H9 (cell line): ENCODE data around the gene KCTD19. TPM values are rescaled to one million over a fixed set of nuclear protein-coding genes. Genes with fewer than 3 reads are reported as not detected.

Source experiments
- DNase-seq: peaks from one replicate; pipeline ENCODE4 v3.0.0-alpha.2; 2017
- H2AFZ ChIP-seq: one replicate; pipeline ENCODE4 v1.6.1; 2013; ENCODE audit warnings: mild to moderate bottlenecking, low read length, control low read depth, moderate library complexity
- H2AK5ac ChIP-seq: 2 replicates; pipeline ENCODE4 v1.6.1; 2013; ENCODE audit warnings: low read length, control low read depth, mixed read lengths; ENCODE audit not compliant: insufficient read length
- H2BK120ac ChIP-seq: one replicate; pipeline ENCODE4 v1.6.1; 2013; ENCODE audit warnings: low read depth, mild to moderate bottlenecking, low read length, control low read depth, inconsistent platforms; ENCODE audit not compliant: poor library complexity, severe bottlenecking
- H2BK12ac ChIP-seq: 2 replicates; pipeline ENCODE4 v1.6.1; 2013; ENCODE audit warnings: low read length, control low read depth, mixed read lengths, low read depth; ENCODE audit not compliant: insufficient read length
- H2BK15ac ChIP-seq: 2 replicates; pipeline ENCODE4 v1.6.1; 2013; ENCODE audit warnings: low read depth, low read length, control low read depth
- H2BK20ac ChIP-seq: one replicate; pipeline ENCODE4 v1.6.1; 2013; ENCODE audit warnings: low read depth, mild to moderate bottlenecking, low read length, control low read depth, inconsistent platforms; ENCODE audit not compliant: poor library complexity, severe bottlenecking
- H2BK5ac ChIP-seq: 2 replicates; pipeline ENCODE4 v1.6.1; 2013; ENCODE audit warnings: low read length, control low read depth, mixed read lengths; ENCODE audit not compliant: insufficient read length
- H3K14ac ChIP-seq: 2 replicates; pipeline ENCODE4 v1.6.1; 2013; ENCODE audit warnings: low read length, control low read depth; ENCODE audit not compliant: insufficient read depth
- H3K18ac ChIP-seq: 2 replicates; pipeline ENCODE4 v1.6.1; 2013; ENCODE audit warnings: low read depth, mild to moderate bottlenecking, mixed read lengths, low read length, control low read depth; ENCODE audit not compliant: insufficient read length
- H3K23ac ChIP-seq: 2 replicates; pipeline ENCODE4 v1.6.1; 2013; ENCODE audit warnings: low read length, control low read depth, mixed read lengths, low read depth; ENCODE audit not compliant: insufficient read length
- H3K23me2 ChIP-seq: 2 replicates; pipeline ENCODE4 v1.6.1; 2013; ENCODE audit warnings: low read depth, mild to moderate bottlenecking, mixed read lengths, low read length, control low read depth; ENCODE audit not compliant: insufficient read length, poor library complexity, severe bottlenecking
- H3K27ac ChIP-seq: 2 replicates; pipeline ENCODE4 v1.5.1; 2013; ENCODE audit warnings: low read length, control low read depth, mixed read lengths, low read depth; ENCODE audit not compliant: insufficient read length
- H3K27me3 ChIP-seq: 2 replicates; pipeline ENCODE4 v1.6.1; 2013; ENCODE audit warnings: low read length, control low read depth, inconsistent platforms; ENCODE audit not compliant: insufficient read depth
- H3K4ac ChIP-seq: 2 replicates; pipeline ENCODE4 v1.6.1; 2013; ENCODE audit warnings: low read depth, mild to moderate bottlenecking, control low read depth, inconsistent platforms, low read length, moderate library complexity
- H3K4me1 ChIP-seq: 2 replicates; pipeline ENCODE4 v1.6.1; 2013; ENCODE audit warnings: low read length, control low read depth, inconsistent platforms; ENCODE audit not compliant: insufficient read depth
- H3K4me2 ChIP-seq: 2 replicates; pipeline ENCODE4 v1.6.1; 2013; ENCODE audit warnings: low read length, control low read depth, mixed read lengths; ENCODE audit not compliant: insufficient read length, insufficient read depth
- H3K56ac ChIP-seq: 2 replicates; pipeline ENCODE4 v1.6.1; 2013; ENCODE audit warnings: low read depth, mild to moderate bottlenecking, mixed read lengths, low read length, control low read depth; ENCODE audit not compliant: insufficient read length
- H3K79me1 ChIP-seq: 2 replicates; pipeline ENCODE4 v1.6.1; 2013; ENCODE audit warnings: low read depth, mild to moderate bottlenecking, moderate library complexity, low read length, control low read depth, inconsistent platforms; ENCODE audit not compliant: insufficient read depth, poor library complexity, severe bottlenecking
- H3K79me2 ChIP-seq: 2 replicates; pipeline ENCODE4 v1.6.1; 2013; ENCODE audit warnings: low read length, control low read depth, inconsistent platforms; ENCODE audit not compliant: insufficient read depth
- H3K9ac ChIP-seq: 2 replicates; pipeline ENCODE4 v1.6.1; 2013; ENCODE audit warnings: low read length, control low read depth, mixed read lengths; ENCODE audit not compliant: insufficient read length; ENCODE audit errors: extremely low read depth
- H3K9me3 ChIP-seq: one replicate; pipeline ENCODE4 v1.6.1; 2013; ENCODE audit warnings: low read depth, low read length, inconsistent platforms; ENCODE audit not compliant: control insufficient read depth
- H3T11ph ChIP-seq: one replicate; pipeline ENCODE4 v1.6.1; 2013; ENCODE audit warnings: mild to moderate bottlenecking, low read length, control low read depth, inconsistent platforms
- H4K20me1 ChIP-seq: one replicate; pipeline ENCODE4 v1.6.1; 2013; ENCODE audit not compliant: control insufficient read depth, insufficient read length, insufficient read depth
- H4K5ac ChIP-seq: 2 replicates; pipeline ENCODE4 v1.6.1; 2013; ENCODE audit warnings: low read depth, mild to moderate bottlenecking, mixed read lengths, low read length, control low read depth; ENCODE audit not compliant: insufficient read length
- H4K8ac ChIP-seq: replicated peaks from 2 replicates; pipeline ENCODE4 v1.6.1; 2013; ENCODE audit warnings: low read length, control low read depth, mixed read lengths, low read depth; ENCODE audit not compliant: insufficient read length
- H4K91ac ChIP-seq: 2 replicates; pipeline ENCODE4 v1.6.1; 2013; ENCODE audit warnings: low read depth, mild to moderate bottlenecking, moderate library complexity, mixed read lengths, low read length, control low read depth; ENCODE audit not compliant: insufficient read length
- H3K27ac Mint-ChIP-seq, 3 experiments: 2 replicates in 2 of 3; 3 replicates in 1 of 3; pipeline ENCODE4 v1.8.0; 2020 to 2021; ENCODE audit warnings: mixed read lengths in 3 of 3, mild to moderate bottlenecking in 1 of 3, moderate library complexity in 1 of 3
- H3K27me3 Mint-ChIP-seq: 2 replicates; pipeline ENCODE4 v1.8.0; 2021; ENCODE audit warnings: low read depth, mild to moderate bottlenecking, moderate library complexity, mixed read lengths
- H3K36me3 Mint-ChIP-seq, 3 experiments: 2 replicates in 2 of 3; 3 replicates in 1 of 3; pipeline ENCODE4 v1.8.0; 2020 to 2021; ENCODE audit warnings: low read depth in 3 of 3, mixed read lengths in 3 of 3; ENCODE audit not compliant: insufficient read depth in 1 of 3
- H3K4me1 Mint-ChIP-seq, 2 experiments: 2 replicates each; pipeline ENCODE4 v1.8.0; 2020; ENCODE audit warnings: mixed read lengths in 2 of 2
- H3K4me3 Mint-ChIP-seq, 2 experiments: 2 replicates in 1 of 2; 3 replicates in 1 of 2; pipeline ENCODE4 v1.8.0; 2020 to 2021; ENCODE audit warnings: mild to moderate bottlenecking in 2 of 2, mixed read lengths in 2 of 2, moderate library complexity in 1 of 2
- H3K9me3 Mint-ChIP-seq, 2 experiments: 2 replicates in 1 of 2; 3 replicates in 1 of 2; pipeline ENCODE4 v1.8.0; 2020; ENCODE audit warnings: mild to moderate bottlenecking in 2 of 2, mixed read lengths in 2 of 2, moderate library complexity in 1 of 2
- total RNA-seq: library from RNA; stranded (reverse); gene quantifications from 2 replicates; pipeline ENCODE4 v1.2.1, GENCODE V29; 2021
- TF ChIP-seq, protein P1 (sequence below): fragments of 200-600 bp; sonication (generic); conservative IDR thresholded peaks from 3 replicates; pipeline ENCODE4 v1.8.0; 2021; ENCODE audit warnings: antibody characterized with exemption, mild to moderate bottlenecking

KCTD19 gene
- total RNA-seq, 1 experiment from 2014 or later, result 0.13 TPM

DNA sequence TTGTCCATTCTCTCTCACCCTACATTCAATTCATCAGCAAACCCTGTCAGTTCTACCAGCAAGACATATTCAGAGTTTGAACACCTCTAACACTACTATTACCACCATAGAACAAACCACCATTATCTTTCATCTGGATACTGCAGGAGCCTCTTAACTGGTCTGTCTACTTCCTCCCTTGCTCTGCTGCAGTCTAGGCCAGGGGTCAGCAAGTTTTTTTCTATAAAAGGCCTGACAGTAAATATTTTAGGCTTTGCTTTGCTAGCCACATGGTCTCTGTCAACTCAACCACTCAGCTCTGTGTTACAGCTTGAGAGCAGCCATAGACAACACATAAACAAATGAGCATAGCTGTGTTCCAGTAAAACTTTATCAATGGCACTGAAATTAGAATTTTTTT is 13.8 kb downstream of the KCTD19 start:
- H3K4me1 ChIP-seq, result no peaks in the 10 kb centered on the region
- Mint-ChIP-seq H3K27me3 (peaks cover 23% of the 10 kb centered on the region), H3K27ac (no peak overlapping the region), H3K9me3 (no peaks in the 10 kb centered on the region), H3K4me1 (no peaks in the 10 kb centered on the region), H3K36me3 (no peaks in the 10 kb centered on the region), H3K4me3 (no peak overlapping the region)
- H4K20me1 ChIP-seq, result no peaks in the 10 kb centered on the region
- H3K27ac ChIP-seq, result no peak overlapping the region
- no peaks in the 10 kb centered on the region for H3K27me3 ChIP-seq
- no peak overlapping the region for H4K8ac ChIP-seq
- H2BK120ac ChIP-seq, result no peak overlapping the region
- H3T11ph ChIP-seq, result no peak overlapping the region
- no peak overlapping the region for H2BK5ac ChIP-seq
- no peaks in the 10 kb centered on the region for H3K23me2 ChIP-seq
- H4K91ac ChIP-seq, result no peak overlapping the region
- no peak overlapping the region for H2BK20ac ChIP-seq
- no peak overlapping the region for H2AK5ac ChIP-seq
- H4K5ac ChIP-seq, result no peak overlapping the region
- H3K9me3 ChIP-seq, result no peaks in the 10 kb centered on the region
- no peak overlapping the region for H3K56ac ChIP-seq
- no peaks in the 10 kb centered on the region for H3K79me2 ChIP-seq
- no peak overlapping the region for H3K4ac ChIP-seq
- no peaks in the 10 kb centered on the region for H3K79me1 ChIP-seq
- H3K9ac ChIP-seq, result no peak overlapping the region
- no peak overlapping the region for H2BK12ac ChIP-seq
- no peak overlapping the region for H3K4me2 ChIP-seq
- TF ChIP-seq, protein P1, sequence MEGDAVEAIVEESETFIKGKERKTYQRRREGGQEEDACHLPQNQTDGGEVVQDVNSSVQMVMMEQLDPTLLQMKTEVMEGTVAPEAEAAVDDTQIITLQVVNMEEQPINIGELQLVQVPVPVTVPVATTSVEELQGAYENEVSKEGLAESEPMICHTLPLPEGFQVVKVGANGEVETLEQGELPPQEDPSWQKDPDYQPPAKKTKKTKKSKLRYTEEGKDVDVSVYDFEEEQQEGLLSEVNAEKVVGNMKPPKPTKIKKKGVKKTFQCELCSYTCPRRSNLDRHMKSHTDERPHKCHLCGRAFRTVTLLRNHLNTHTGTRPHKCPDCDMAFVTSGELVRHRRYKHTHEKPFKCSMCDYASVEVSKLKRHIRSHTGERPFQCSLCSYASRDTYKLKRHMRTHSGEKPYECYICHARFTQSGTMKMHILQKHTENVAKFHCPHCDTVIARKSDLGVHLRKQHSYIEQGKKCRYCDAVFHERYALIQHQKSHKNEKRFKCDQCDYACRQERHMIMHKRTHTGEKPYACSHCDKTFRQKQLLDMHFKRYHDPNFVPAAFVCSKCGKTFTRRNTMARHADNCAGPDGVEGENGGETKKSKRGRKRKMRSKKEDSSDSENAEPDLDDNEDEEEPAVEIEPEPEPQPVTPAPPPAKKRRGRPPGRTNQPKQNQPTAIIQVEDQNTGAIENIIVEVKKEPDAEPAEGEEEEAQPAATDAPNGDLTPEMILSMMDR, result no peak
- H3K14ac ChIP-seq, result no peak overlapping the region
- no peak overlapping the region for H2AFZ ChIP-seq
- H2BK15ac ChIP-seq, result no peak overlapping the region
- no peak for DNase-seq
- no peak overlapping the region for H3K23ac ChIP-seq
- H3K18ac ChIP-seq, result no peak overlapping the region
